Activated CD8-positive, alpha-beta memory T cell treated with anti-CD3 and anti-CD28 coated beads for 24 hours (primary cell): ENCODE data around the gene TLX1.
"Not testable (repeated sequence)": the region's sequence is repeated elsewhere in the genome, so short reads cannot be mapped to it uniquely, and the experiment has no call there.

Experiments used
- DNase-seq: peaks from one replicate; pipeline ENCODE4 v3.0.0-alpha.2; 2020

TLX1 gene

DNA sequence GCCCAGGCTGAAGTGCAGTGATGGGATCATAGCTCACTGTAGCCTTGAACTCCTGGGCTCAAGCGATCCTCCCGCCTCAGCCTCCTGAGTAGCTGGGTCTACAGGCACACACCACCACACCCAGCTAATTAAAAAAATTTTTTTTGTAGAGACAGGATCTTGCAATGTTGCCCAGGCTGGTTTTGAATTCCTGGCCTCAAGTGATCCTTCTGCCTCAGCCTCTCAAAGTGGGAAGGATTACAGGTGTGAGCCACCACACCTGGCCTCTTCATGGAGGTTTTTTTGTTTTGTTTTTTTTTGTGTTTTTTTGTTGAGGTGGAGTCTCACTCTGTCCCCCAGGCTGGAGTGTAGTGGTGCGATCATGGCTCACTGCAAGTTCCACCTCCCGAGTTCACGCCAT lies 23.4 kb downstream of the TLX1 start:
- not testable (repeated sequence) for DNase-seq

DNA sequence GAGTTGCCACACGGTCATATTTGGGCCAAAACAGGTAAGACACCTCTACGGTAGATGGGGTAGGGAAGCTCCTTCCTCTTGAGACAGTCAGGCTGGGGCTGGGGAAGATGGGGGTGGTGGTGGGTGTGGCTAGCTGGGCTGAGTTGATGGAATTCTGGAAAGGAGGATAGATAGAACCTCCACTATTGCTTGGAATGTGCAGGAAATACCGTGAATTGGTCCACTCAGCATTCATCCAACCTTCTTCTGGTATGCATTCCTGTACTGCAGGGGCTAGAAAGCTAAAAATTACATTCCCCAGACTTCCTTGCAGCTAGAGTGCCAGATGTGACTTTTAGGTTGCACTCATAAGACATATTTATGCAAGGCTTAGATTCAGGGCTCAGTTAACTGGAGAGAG lies 24.8 kb downstream of the TLX1 start:
- no peak for DNase-seq

DNA sequence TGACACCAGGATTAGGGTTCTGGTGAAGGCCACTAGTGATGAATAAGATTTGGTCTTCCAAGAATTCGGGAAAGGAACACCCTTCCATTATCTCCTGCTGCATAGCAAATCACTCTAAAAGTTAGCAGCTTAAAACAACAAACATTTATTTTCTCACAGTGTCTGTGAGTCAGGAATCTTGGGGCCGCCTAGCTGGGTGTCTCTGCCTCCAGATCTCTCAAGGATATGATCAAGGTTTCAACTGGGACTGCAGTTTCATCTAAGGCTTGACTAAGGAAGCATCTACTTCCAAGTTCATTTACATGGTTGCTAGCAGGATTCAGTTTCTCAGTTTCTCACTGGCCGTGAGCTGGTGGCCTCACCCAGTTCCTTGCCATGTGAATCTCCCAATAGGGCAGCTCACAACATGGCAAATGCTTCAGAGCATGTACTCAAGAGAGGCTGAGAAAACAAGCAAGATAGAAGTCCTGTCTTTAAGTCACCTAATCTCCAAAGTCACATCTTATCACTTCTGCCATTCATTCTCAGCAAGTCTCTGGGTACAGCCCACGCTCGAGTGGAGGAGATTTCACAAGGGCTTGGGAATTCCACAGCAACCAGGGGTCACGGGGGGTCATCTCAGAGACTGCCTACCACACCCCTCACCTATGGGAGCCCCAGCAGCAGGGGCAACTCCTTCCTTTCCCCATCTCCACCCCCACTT lies 26.8 kb downstream of the TLX1 start:
- DNase-seq = no peak

DNA sequence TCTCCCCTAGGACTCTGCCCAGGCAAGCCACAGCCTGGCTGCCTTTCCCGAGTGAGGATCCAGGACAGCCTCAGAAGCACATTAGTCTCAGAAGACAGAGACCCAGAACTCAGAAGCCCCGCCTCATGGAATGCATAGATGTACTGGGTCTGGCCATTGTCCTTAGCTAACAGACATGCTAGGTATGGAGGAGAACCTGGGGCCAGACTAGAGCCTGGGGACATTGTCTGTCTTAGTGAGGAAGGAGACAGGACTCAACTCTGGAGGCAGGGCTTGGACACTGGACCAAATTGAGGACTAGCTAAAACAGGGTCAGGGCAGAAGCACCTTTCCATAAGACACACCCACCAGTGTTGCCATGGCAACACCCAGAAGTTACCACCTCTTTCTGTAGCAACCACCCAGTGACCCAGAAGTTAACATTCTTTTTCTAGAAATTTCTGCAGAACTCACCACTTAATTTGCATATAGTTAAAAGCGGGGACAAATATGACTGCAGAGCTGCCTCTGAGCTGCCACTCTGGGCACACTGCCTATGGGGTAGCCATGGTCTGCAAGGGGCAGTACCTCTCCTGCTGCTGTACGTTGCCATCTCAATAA lies 27.5 kb downstream of the TLX1 start:
- no peak for DNase-seq

DNA sequence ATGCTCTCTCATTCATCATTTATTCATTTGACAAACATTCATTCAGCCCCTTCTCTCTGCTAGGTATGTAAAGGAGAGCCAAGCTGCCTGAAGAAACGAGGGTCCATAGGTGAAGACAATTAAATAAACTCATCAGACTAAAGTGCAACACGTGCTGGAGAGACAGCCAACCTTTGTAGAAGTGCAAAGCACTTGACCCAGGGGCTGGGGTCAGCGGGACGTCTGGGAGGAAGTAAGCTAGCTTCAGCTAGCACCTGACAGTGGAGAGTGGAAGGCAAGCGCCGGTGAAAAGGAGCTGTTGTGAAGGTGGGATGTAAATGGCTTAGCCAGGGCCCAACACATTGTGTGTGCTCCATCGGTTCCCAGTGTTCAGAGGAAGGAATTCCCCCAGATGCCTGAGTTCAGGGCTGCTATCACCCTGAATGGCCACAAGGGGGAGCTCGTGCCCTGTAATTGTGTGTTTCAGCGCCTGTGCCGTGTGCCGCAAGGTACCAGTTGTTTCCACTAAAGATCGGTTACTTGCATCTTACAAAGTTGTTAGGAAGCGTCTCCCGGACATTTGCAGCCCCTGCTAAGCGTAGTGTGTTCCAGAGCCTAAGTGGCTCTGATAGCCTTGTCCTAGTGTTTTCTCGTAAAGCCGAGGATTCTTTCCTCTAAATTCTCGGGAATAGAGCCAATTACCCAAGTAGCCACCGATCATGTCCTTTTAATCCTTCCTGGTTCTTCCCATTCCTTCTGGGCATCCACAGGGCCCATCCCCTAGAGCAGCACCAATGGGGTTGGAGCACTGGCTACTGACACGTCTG lies 30.6 kb downstream of the TLX1 start:
- DNase-seq = peak; percentile 86

DNA sequence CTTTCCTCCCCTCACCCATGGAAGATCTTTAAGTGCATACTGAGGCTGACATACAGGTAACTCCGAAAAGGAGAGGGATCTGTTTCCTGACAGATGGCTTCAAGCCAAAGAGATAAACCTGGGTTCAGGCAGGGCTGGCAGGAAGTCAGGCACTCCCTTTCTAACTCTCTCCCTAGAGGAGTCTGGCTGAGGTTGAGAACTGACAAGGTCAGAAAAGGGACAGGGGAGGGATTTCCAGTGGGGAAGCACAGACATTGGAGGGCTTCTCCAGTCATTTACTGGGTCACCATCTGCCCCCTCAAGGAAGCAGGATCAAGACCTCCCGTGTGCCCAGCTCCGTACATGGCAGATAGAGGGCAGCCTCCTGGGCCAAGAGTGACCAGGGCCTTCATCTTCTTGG lies 31.6 kb downstream of the TLX1 start:
- DNase-seq = no peak

DNA sequence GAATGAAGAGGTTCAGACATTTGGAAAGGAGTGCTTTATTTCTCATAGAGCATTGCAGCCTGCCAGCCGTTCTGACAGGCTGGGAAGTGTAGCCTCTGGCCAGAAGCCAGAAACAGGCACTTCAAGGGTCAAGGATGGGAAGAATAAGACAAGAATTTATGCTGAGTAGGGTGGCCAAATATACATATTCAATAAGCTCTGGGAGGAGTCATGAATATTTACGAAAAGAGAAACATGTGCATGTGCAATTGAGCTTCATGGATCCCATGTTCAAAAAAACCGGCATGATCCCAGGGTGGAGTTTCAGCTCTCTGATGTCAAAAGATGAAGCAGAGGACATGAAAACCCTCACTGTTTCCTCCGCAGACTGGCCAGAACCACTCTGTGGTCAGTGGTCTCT lies 32.9 kb downstream of the TLX1 start:
- DNase-seq = no peak

DNA sequence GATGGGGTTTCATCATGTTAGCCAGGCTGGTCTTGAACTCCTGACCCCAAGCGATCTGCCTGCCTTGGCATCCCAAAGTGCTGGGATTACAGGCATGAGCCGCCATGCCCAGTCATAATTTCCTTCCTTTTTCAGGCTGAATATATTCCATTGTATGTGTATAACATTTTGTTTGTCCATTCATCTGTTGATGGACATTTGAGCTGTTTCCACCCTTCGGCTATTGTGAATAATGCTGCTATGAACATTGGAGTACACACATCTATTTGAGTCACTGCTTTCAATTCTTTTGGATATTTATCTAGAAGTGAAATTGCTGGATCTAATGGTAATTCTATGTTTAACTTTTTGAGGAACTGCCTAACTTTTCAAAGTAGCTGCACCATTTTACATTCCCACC lies 34.6 kb downstream of the TLX1 start:
- no peak for DNase-seq

DNA sequence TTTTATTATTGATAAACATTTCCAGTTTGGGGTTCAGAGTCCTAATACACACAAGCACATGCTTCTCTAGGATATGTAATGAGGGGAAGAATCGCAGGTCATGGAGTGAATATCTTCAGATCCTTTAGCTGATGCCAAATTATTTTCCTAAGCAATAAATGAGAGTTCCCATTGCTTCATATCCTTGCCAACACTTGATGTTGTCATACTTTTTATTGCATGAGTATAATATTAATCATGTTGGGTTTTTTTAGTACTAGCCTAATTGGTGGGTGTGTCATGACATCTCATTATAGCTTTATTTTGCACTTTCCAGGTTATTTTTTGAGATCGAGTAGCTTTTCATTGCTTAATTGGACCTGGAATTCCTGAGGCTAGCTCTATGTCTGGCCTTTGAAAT lies 35.3 kb downstream of the TLX1 start:
- DNase-seq = no peak

DNA sequence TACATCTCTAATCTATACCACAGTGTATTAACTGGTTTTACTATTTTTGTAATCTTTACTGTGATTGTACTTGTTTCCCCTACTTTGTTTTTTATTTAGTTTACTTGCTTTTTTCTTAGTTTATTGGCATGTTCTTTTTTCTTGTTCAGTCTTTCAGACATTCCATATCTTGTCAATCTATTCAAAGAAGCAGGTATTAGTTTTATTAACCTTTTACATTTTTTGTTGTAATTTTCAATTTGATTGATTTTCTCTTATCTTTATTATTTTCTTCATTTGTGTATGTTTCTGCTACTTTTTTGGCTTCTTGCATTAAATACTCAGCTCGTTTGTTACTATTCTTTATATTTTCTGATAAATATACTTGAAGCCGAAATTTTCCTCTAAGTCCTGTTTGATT lies 41.6 kb downstream of the TLX1 start:
- no peak for DNase-seq

DNA sequence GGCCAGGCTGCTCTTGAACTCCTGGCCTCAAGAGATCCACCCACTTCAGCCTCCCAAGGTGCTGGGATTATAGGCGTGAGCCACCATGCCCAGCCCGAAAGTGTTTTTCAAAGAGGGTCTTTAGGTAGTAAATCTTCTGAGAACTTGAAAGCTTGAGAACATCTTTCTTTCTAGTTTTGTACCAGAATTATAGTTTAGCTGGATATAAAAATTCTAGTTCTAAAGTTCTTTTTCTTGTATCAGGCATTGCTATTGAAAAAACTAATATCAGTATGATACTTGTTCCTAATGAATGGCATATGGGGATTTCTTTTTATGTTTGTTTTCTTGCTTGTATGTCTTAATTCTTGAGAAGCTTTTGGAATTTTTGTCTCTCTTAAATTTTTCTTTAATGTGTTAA lies 43.2 kb downstream of the TLX1 start:
- DNase-seq = no peak

DNA sequence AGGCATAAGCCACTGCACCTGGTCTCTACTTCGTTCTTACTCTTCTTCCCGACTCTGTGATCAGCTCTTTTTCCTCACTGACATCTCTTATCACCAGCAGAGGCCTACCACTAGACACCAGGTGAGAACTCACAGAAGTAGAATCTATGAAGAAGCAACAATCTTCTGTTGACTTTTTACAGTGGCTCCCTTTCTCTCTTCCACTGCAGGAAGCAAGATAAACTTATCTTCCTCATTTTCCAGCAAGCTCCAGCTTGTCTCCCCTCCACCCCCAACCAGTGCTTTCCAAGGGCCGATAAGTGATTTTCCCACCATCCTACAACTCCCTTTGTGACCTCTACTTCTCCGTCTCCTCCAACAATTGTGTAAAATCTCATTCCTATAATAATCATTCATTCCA lies 45.5 kb downstream of the TLX1 start:
- no peak for DNase-seq

DNA sequence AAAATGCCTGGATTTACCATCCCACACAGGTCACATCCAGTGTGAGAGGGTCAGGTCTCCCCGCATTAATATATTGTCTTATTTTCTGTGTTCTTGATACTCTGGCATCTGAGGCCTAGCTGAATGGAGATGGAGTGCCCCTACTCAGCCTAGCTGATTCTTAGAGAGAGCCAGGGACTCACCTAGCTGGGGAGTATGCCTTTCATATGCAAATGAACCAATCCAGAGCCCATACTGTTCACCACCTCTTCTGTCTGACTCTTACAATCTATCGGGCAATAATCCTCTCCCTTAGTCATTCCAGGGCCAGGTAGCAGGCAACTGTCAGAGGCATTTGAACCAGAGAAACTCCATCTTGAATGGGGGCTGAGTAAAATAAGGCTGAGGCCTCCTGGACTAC lies 51.8 kb downstream of the TLX1 start:
- no peak for DNase-seq

DNA sequence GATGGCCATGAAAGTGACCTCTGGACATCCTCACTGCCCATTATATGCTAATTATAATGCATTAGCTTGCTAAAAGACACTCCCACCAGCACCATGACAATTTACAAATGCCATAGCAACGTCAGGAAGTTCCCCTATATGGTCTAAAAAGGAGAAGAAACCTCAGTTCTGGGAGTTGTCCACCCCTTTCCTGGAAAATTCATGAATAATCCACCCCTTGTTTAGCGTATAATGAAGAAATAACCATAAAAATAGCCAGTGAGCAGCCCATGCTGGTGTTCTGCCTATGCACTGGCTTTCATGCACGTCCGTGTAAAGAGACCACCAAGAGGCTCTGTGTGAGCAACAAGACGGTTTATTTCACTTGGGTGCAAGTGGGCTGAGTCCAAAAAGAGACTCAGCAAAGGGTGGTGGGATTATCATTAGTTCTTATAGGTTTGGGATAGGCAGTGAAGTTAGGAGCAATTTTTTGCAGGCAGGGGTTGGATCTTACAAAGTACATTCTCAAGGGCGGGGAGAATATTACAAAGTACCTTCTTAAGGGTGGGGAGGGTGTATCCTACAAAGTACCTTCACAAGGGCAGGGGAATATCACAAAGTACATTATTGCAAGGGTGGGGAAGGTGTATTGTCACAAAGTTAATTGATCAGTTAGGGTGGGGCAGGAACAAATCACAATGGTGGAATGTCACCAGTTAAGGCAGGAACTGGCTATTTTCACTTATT lies 52.5 kb downstream of the TLX1 start:
- no peak for DNase-seq
